ENCODE data around the gene CELF3.

CELF3 gene

DNA sequence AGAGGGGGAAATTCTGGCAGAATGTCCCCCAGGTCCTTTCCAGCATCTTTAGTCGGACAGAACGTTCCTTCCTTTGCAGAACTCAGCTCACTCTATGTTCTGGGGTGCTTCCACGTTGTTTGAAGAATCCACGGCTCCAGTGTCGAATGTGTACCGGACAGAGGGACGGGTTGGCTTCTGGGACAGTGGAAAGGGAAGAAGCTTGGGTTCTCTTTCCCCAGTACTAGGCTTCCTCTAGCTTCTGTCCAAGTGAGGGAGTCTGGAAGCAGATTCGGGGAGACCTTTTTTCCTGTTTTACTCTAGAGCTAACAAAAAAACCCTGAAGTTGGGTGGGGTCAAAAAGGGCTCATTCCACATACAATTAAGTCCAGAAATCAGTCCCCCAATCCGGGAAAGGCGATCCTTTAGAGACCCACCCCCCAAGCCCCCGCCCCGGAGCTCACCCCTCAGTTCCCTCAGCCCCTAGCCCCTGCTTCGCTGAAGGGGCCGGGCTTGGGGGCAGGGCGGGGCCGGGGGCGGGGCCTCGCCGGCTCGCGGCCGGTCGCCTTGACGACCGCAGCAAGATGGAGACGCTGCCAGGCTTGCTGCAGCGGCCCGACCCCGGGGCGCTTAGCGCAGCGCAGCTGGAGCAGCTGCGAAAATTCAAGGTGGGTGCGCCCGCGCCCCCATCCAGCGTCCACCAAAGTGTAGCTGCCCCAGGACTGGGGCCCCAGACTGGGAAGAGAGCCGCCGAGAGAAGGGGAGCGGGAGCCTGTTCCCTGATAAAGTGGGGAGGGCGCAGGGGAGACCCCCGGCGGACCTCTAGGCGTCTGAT, 4.6 kb upstream of the CELF3 start, which contains the start of gene RIIAD1:
Gene RIIAD1 (plus strand): TSS at position 549 of the 814 bp plus-strand sequence. CDS start 15 bp downstream, at position 564.
- DNase-seq (ENCODE audit: low read depth): peak; percentile 30

DNA sequence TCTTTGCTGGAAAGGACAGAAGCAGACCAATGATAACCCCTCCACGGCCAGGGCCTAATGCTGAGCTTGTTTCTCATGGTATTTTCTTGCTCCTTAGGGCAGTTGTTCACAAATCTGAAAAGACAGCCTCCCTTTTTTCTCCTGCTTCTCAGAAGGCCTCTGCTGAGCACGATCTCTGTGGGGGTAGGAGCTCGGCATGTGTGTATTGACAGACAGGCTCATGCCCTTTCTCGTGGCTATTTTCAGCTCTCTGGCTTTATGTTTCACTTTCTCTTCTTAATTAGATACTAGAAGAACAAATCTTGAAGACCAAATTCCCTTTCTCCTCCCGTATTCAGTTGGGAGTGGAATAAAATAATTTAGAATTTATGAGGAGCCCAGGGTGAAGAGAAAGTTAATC, 4.0 kb upstream of the CELF3 start:
- DNase-seq (ENCODE audit: low read depth): no peak

DNA sequence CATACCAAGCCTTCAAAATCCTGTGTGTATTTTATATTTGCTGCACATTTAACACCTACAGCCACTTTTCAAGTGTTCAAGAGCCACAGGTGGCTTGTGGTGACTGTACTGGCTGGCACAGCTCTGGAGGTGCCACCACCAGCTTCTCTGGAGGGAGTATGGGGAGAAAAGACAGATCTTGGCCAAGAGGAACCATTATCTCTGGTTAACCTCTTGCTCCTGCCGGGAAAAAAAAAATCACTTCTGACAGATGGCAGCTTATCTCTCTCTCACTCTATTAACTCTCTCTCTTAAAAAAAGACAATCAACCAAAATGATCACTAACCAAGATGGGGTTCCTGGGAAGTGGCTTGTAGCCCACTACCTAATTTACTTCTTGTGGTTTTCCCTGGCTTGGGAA, 3.5 kb upstream of the CELF3 start:
- DNase-seq (ENCODE audit: low read depth): no peak

DNA sequence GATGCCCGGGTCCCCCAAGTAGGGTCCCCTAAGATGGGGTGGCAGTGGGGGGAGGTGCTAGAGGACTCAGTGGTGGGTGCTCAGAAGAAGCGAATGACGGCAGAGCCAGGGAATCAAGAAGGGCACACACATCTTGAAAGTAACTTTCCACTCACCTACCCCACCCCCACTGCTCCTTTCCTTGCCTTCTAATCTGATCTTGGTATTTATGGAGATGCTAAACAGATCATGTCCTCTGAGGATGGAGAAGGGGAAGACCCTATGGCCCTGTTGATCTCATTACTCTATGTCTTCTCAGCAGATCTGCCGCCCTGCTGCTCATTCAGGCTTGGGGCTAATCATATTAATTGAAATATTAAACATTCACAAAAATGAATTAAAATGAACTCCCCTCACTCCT, 2.1 kb upstream of the CELF3 start:
- no peak for DNase-seq (ENCODE audit: low read depth)

DNA sequence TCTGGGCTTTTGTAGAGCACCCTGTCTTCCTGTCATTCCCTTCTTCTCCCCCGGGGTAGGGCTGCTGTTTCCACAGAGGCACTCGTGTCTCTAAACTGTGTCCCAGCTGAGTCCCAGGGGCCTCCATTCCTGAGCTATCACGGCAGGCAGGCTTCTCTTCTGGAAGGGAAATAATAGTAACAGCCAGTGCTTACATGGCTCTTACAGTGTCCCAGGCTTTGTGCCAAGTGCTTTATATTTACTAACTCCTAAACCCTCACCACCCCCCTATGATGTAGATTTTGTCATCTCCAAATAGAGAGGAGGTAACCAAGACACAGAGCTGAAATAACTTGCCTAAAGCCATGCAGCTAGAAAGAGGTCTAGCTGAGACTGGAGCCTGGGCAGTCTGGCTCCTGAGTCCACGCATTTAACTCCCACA, 1.4 kb upstream of the CELF3 start:
- DNase-seq (ENCODE audit: low read depth): no peak

DNA sequence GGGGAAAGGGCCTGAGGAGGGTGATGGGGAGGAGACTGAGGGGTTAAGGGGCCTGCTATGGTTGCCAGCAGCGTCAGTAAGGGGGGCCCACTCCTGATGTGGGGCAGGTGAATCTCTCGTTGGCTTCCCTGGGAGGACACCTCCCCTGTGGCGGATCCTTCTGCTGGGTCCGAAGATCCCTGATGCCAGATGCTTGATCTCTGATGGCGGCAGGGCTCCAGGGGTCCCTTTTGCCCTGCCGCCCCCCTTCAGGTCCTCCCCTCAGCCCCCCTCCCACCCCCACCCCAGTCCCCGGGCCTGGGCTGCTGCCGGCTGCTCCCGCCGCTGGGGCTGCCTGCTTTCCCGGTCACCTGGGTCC, 219 bp downstream of the CELF3 start:
- no peak for DNase-seq (ENCODE audit: low read depth)

DNA sequence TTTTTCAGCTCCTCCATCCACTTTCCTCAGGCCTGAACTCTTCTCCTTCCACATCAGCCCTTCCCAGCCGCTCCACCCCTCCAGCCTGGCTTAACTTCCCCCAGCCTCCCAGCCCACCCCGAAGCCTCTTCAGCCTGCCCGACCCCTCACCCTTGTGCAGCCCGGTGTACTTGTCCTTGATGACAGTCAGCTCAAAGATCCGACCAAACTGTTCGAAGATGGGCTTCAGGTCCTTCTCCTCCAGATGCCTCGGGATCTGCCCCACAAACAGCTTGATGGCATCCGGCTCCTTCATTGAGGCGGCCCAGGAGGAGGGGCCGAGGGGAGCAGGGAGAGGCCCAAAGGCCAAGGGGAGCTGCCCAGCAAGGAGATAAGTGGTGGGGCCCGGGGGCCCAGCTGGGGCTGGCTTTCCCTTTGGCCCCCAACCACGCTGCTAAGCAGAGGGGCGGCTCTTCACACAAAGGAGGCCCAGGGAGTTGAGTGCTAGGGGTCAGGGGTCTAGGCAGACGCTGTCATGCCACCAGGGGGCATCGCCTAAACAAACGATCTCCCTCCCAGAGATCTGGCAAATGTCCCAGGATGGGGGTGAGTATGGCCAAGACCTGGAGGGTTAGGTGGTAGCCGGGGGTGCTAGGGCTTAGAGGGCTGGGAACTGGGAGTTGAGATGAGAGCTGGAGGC, 738 bp downstream of the CELF3 start:
- no peak for DNase-seq (ENCODE audit: low read depth)

DNA sequence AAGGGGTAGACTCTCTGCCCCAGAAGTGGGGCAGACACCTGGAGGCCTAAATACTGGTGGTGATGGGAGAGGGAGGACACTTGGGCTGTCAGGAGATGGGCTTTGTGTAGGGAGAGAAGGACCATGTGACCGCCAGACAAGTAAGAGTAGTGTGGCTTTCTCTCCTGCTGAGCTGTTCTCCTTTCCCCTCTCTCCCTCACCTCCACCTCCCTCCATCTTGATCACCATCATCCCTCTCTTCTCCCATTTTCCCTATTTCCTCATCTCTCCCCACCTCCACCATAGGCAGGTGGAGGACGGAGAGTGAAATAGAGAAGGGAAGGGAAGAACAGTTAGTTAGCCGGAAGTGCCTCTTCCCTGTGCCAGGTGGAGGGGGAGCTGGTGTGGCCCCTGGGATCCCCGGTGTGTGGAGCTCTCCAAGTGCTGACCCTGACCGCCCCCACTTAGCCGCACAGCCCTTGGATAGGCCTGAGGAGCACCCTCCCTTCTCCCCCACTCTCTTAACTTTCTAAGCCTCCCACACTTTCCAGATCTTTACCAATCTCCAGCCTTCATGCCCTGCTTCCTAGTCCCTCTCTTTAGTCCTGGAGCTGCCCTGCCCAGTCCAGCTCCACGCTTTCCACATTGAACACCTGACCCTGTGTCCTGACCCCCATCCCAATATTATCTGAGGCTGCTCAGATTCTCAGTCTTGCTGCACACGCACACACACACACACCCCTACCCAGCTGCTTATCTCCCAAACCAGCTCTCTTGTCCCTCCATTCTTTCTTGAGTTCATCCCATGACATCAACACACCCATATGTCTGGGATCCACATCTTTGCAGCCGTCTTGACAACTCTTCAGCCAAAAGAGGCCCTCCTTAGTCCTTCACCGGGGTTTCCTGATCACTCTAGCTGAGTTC, 1.5 kb downstream of the CELF3 start:
- no peak for DNase-seq (ENCODE audit: low read depth)

DNA sequence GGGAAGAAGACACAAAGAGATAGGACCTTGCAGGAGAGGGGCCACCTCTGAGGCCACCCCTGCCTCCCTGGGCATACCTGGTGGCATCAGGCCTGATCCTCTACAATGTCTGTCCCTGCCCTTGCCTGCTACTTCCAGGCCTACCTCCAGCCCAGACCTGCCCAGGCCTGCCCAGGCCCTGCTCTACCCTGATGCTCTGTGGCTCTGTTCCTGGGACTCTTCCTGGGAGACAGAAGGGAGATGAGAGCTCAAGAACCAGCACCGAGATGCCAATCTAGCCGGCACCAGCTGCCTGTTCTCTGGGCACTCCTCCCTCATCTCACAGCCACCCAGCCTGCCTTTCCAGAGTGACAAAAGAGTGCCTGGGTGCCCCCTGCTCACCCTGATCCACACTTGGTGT, 2.7 kb downstream of the CELF3 start:
- DNase-seq (ENCODE audit: low read depth): no peak

DNA sequence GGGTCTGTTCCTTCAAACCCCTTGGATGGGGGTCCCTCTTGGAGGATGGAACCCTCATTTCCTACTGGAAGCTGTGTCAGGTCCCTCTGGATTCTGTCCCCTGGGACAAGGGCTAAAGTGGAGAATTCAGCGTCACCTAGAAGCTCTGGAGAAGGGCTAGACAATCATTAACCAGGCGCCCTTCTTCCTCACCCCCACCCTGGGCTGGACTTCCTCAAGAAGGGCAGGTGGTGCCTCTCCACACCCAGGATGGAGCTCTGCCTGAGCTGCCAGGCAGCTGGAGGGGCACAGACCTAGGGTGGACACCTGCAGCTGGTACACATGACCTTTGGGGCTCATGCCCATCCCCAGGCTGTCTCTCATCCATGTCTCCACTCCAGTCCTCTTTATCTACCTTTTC, 3.6 kb downstream of the CELF3 start:
- no peak for DNase-seq (ENCODE audit: low read depth)

DNA sequence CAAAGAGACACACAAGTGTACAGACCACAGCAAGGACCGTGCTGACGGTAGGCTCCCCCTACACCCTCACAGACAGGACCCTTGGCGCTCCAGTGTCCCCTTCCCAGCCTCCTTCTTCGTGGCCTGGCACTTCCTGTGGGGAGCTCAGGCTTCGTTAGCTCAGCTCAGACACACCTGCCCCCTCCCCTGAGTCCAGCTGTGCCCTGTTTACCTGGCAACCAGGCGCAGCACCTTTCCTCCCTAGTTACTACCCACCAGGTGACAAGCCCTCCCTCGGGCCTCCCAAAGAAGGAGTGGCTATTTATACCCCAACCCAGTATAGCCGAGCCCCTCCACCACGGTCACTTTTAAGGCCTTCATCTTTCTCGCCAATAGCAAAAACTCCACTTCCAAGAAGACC, 4.7 kb downstream of the CELF3 start:
- DNase-seq (ENCODE audit: low read depth): no peak

DNA sequence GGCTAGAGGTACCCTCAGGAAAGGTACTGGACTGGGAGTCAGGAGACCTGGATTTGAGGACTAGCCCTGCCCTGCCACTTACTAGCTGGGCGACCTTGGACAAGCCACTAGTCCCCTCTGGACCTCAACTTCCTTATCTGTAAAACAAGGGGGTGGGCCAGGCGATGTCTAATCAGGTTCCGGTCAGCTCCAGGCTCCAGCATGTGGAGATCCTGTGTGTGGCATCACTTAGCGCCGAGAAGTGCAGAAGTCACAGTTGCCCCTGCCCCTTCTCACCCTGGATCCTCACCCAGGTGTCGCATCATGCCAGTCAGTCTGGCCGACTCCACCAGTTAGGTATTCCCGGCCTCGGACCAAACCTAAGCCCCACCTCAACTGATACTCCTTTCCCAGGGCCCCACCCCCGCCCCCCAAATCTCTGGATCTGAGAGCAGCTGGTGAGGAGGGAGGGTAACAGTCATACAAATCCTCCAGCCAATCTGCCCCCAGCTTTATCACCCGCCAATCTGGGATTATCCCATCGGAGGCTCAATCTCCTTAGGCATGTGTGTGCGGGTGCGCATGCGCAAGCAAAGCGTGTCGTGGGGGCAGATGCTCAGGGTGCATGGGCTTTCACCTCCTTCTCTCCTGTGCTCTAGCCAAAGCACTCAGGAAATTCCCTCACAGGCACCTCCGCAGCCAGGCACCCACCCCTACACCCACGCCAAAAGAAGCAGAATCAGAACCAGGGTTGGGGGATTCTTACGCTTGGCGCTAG, 5.4 kb downstream of the CELF3 start:
- DNase-seq (ENCODE audit: low read depth): no peak

DNA sequence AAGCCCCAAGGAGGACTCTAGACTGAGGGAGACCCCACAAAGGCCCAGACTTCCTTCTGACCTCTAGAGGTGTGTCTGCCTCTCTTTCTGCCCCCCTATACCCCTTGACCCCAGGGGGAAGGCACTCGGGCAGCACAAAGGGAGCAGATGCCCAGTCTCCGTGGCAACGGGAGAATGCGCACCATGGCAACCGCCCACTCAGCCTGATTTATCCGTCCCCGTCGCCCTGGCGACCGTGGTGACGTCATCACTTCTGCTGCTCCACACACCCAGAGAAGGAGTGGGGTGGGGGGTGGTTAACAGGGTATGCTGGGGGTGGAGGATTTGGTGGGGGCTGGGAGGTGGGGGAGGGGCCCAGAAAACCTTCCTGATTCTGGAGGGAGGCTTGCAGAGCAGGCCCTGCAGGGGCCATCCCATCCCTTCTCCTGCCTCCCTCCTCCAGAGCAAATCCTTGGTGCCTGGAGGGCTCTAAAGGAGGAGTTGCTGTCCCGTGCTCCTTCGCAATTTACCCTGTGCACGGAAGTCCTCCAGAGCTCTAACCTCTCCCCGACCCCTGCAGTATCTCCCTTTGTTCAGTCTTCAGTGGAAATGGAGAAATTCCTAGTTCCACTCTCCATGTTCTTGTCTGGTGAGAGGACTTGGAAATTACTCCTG, 6.3 kb downstream of the CELF3 start:
- peak; percentile 23 for DNase-seq (ENCODE audit: low read depth)

DNA sequence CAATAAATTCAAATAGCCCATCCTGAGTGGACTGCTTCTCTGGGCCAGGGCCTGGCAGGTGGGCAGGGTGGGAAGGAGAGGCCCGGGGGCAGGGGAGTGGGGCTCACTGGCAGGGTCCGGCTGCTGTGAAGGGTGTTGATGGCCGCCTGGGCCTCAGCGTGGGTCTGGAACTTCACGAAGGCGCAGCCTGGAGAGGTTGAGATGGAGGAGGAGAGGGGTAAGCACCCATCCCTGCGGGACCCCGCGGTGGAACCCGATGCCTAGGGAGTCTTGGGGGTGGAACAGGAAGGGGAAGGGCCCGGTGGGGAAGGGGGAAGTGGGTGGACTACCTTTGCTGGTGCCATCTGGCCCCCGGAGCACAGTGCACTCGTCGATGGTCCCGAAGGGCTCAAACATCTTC, 7.7 kb downstream of the CELF3 start:
- no peak for DNase-seq (ENCODE audit: low read depth)

DNA sequence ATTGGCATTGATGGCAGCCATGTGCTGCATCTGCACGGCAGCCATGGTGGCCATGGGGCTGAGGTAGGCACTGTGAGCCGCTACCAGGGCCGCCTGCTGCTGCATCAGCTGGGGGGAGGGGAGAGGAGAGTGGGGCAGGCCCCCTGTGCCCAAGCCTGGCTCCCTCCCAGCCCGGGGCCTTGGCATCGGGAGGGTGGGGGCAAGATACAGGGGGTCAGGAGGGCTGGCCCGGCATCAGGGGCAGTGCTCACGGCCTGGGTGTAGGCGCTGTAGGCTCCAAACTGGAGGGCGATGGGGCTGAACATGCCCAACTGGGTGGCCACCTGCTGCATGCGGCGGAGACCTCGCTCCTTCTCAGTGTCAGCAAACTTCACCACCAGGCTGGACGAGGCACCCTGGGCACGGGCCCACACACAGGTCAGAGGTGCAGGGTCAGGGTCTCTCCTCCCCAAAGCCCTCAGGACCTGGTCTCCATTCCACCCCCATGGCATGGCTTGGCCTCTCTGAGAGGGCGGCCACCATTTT, 9.0 kb downstream of the CELF3 start:
- DNase-seq (ENCODE audit: low read depth): no peak

DNA sequence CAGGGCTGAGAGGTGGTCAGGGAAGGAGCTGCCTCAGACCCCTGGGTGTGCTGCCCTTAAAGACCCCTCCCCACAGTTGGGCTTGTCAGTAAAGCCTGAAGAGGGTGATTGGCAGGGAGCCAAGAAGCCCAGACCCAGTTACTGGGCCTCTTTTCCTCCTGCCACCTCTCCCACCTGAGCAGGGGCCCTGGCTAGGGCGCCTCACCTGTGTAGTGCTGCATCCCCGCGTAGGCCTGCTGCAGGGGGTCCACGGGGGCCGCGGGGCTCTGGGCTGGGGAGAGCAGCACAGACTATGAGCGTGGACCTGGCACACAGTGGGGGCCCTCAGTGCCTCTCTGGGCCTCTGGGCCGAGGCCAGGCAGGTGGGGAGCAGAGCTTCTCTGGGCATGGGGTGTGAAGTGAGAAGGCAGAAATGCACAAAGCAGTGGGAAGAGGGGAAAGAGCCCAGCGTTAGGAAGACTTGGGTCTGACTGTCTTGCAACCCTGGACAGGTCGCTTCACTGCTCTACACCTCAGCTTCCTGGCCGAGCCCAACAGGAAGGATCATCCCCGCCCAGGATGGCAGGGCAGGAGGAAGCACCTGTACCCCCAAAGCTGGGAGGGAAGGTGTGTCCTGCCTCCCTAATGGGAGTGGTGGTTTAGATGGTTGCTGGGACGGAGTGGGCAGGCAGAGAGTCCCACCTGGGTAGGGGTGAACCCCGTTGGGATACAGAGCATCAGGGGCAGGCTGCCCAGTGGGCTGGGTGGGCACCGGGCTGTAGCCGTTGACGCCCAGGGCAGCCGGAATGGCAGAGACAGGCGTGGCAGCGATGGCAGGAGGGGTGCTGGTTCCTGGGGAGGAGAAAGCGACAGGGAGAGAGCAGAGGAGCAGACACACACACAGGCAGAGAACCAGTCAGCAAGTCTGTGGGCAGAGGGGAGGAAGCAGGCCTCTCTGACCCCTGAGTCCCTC, 9.9 kb downstream of the CELF3 start:
- no peak for DNase-seq (ENCODE audit: low read depth)

DNA sequence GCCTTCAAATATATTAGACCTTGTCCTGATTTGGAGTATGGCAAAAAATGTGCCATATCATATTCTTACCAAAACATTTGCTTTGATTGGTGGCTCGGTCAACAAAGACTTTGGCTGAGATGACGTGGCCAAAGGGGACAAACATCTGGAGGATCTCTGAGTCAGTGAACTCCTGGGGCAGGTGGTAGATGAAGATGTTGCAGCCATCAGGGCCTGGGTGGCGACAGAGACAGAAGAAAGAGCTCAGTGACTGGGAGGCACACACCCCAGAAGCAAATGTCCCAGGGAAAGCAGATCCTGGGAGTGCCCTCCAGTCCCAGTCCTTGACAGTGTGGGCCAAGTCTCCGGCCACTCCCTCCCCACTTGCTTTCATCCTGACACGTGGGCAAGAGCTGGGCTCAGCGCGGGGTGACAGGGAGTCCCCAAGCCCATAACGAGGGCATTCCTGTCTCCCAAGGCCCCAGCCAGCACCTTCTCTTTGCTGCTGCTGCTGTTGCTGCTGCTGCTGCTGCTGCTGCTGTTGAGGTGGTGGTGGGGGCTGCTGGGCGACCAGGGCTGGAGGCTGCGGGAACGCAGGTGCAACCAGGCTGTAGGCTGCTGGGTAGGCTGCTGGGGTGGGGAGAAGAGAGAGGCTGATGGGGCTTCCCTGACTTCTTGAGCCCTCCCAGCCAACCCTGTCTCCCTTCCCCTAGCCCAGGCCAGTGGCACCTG, 10.7 kb downstream of the CELF3 start:
- DNase-seq (ENCODE audit: low read depth): no peak

DNA sequence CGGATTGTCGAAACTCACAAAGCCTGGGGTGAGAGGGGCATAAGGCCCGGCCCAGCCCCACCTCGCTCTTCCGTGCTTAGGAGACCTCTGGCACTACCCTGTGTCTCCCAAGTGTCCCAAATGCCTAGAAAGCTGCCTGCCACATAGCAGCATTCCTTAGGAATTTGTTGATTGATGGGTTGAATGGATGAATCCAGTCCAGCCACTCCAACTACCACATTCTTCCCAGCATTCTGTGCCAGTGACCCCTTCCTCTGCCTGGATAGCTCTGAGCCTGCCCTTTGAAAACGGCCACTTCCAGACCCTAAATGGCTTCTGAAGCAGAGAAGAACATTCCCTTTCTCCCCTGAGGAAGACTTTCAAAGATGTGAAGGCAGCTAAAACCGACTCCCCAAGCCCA, 11.5 kb downstream of the CELF3 start:
- DNase-seq (ENCODE audit: low read depth): no peak

DNA sequence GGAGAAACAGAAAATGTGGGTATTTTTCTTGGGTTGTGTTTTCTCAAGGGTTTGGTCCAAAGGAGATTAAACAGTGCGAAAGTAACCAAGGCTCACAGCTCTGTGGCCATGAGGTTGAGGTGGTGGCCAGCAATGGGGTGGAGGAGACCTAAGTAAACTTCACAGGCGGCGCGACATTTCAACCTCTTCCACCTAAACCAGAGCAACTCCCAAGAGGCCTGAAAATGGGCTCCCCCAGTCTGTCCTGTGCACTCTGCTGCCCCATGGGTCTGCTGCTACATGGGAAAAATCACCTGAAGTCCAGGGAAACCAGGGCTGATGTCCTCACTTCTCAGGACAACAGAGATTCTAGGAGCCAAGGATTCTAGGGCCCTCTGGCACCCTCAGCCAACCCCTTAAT, 12.4 kb downstream of the CELF3 start:
- DNase-seq (ENCODE audit: low read depth): no peak

Measured in activated T-cell treated with anti-CD3 and anti-CD28 coated beads for 24 hours (primary cell).